Stimulated activated naive CD4-positive, alpha-beta T cell (primary cell): ENCODE measurements around the gene USP5.
"Not testable (repeated sequence)": the region's sequence is repeated elsewhere in the genome, so short reads cannot be mapped to it uniquely, and the experiment has no call there.

Source experiments
- DNase-seq, 6 experiments: peaks; one replicate each; lab custom pipeline; 2025; lab: John Stamatoyannopoulos, UW

USP5 gene

DNA sequence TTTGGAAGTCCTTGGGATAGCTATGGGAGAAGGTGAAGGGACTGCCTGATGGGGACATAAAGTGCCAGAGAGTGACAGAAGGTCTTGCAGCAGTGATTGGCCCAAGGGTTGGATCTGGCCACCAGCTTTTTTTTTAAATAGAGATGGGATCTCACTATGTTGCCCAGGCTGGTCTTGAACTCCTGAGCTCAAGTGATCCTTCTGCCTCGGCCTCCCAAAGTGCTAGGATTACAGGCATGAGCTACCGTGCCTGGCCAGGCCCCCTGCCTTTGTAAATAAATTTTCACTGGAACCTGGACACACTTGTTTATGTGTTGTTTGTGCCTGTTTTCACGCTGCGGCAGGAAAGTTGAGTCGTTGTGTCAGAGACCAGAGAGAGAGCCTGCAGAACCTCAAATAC lies 13.4 kb downstream of the USP5 start:
- not testable (repeated sequence) for DNase-seq

DNA sequence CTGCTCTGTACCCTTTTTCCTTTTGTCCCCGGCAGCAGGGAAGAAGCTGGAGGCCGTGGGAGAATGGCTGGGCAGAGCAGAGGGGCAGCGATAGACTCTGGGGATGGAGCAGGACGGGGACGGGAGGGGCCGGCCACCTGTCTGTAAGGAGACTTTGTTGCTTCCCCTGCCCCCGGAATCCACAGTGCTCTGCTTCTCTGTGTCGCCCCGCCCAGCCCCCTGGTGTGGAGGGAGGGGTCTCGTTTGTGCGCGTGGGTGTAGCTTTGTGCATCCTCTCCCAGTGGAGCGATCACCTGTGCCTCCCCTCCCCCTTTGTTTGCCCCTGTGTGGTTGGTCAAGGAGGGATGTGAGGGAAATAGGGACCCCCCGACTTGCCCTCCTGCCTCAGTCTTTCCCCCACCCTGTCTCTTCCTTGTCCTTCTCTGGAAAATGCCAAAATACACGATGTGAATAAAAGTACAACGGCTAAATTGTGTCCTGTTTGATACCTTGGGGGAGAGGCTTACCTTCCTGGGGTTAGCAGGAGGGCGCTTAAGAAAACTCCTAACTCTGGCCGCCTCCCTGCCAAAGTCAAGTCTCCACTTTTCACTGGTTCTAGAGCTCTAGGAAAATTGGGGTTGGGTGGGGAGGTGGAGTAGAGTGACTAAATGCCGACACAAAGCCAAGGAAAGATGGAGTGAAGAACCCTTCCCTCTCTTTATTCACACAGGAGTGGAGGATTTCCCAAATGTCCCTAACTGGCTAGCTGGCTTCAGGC lies 14.4 kb downstream of the USP5 start:
- no peak for DNase-seq

DNA sequence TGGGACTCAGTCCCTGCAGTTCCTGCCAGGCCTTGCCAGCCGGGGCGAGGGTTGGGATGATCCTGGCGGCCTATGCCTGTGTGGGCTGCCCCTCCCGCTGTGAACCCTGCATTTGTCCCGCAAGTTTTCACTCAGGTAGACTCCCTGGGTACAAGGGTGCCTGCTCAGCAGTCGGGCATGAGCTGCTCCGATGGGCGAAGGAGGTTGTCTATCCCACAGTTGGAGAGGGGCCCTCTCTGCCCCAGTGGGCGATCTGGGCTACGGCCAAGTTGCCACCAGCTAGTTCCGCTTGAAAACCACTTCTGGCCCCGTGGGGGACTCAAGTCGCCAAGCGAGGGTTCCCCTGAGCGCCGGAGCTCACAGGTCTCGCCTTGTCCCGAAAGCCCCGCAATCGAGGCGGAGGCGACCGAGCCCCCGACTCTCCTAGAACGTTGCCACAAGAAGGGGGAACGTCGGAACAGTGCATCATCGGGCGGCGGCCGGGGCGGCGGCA lies 15.0 kb downstream of the USP5 start:
- peak in 1 of 6 experiments; percentile 63 for DNase-seq

DNA sequence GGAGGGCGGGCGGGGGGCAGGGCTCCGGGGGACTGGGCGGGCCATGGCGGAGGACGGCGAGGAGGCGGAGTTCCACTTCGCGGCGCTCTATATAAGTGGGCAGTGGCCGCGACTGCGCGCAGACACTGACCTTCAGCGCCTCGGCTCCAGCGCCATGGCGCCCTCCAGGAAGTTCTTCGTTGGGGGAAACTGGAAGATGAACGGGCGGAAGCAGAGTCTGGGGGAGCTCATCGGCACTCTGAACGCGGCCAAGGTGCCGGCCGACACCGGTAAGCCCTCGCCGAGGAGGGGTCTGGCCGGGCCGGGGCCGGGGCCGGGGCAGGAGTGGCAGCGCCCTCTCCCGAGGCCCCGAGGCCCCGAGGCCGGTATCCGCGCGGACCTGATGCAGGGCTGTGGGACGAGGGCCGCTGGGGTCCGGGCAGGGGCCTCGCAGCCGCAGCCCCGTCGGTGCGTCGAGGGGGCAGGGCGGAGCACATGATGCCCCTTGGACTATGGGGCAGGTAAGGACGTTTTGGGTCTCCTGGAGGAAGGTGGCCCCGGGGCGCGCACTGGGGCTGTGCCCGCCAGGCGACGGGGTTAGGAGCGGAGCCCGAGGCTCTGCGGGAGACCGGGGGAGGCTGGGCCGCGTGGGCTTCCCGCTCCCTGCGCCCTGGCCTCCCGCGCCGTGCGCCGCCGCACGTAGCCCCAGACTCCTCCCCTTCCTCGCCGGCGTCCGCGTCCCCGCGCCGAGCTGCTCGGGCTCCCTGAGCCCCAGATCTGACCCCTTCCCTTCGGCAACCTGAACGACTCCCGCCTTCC lies 15.7 kb downstream of the USP5 start, which contains the start of gene TPI1:
TSS of gene TPI1 (plus strand) at position 119 of the 798 bp plus-strand sequence. CDS start at position 155, 36 bp downstream.
- DNase-seq, result peak; percentile 34 to 76 (median 69)

DNA sequence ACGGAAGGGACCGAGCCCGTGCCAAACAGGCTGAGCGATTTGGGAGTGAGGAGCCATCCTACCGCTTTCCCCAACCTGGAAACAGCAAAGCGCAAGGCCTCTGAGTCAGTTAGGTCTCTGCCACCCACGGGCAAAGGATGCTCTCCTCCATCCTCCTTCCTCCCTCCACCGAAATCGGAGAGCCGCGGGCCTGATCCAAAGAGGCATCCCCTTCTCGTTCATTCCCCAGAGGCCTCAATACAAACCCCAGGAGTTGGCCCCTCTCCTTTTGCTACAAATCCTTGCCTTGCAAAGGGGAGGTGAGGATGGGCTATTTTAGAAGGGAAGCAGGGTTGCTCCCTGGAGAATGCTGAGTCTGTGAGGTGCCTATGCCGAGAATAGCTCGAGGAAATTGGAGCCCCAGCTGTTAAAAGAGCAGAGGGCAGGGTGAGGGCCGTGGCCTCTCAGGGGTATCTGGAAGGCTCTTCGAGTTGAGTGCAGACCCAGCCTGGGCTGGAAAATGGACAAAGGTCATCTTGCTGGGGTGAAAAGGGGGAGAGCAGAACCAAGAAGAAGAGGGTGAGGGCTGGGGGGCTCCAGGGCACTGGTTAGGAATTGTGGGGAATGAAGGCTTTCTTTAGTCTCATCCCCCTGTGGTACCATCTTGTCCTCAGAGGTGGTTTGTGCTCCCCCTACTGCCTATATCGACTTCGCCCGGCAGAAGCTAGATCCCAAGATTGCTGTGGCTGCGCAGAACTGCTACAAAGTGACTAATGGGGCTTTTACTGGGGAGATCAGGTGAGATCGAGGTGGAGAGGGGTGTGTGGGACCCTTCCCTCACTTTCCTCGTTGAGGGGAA lies 16.5 kb downstream of the USP5 start:
- DNase-seq, result peak in 1 of 6 experiments; percentile 71

DNA sequence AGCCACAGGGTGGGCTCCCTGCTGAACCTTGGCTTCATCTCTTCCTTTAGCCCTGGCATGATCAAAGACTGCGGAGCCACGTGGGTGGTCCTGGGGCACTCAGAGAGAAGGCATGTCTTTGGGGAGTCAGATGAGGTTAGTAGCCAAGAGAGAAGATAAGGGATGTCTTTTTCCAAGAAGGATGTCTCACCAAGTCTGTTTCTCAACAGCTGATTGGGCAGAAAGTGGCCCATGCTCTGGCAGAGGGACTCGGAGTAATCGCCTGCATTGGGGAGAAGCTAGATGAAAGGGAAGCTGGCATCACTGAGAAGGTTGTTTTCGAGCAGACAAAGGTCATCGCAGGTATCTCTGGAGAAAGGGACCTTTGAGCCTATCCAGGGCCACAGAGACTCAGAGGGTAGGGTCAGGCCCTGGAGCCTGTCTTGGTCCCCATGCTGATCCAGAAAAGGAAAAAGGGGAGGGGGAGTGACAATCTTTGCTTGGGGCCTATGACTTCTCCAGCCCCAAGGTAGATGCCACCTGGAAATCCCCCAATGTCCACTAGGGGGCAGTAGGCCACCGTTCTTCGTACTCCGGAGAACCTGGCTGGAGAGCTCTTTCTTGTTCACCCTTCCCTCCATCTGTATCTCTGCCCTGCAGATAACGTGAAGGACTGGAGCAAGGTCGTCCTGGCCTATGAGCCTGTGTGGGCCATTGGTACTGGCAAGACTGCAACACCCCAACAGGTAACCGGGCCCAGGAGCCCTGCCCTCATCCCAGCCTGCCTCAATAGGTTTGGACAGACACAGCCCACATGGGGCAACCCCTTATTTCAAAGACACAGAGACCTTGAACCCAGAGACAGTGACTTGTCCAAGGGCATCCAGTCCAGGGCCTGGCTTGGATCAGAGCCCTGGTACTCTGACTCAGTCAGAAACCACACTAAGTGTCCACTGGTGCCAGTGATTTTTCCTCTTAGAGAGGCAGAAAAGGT lies 17.4 kb downstream of the USP5 start:
- DNase-seq, result peak; percentile 64 to 89 (median 78)

DNA sequence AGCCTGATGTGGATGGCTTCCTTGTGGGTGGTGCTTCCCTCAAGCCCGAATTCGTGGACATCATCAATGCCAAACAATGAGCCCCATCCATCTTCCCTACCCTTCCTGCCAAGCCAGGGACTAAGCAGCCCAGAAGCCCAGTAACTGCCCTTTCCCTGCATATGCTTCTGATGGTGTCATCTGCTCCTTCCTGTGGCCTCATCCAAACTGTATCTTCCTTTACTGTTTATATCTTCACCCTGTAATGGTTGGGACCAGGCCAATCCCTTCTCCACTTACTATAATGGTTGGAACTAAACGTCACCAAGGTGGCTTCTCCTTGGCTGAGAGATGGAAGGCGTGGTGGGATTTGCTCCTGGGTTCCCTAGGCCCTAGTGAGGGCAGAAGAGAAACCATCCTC lies 18.4 kb downstream of the USP5 start:
- DNase-seq, result not testable (repeated sequence)

DNA sequence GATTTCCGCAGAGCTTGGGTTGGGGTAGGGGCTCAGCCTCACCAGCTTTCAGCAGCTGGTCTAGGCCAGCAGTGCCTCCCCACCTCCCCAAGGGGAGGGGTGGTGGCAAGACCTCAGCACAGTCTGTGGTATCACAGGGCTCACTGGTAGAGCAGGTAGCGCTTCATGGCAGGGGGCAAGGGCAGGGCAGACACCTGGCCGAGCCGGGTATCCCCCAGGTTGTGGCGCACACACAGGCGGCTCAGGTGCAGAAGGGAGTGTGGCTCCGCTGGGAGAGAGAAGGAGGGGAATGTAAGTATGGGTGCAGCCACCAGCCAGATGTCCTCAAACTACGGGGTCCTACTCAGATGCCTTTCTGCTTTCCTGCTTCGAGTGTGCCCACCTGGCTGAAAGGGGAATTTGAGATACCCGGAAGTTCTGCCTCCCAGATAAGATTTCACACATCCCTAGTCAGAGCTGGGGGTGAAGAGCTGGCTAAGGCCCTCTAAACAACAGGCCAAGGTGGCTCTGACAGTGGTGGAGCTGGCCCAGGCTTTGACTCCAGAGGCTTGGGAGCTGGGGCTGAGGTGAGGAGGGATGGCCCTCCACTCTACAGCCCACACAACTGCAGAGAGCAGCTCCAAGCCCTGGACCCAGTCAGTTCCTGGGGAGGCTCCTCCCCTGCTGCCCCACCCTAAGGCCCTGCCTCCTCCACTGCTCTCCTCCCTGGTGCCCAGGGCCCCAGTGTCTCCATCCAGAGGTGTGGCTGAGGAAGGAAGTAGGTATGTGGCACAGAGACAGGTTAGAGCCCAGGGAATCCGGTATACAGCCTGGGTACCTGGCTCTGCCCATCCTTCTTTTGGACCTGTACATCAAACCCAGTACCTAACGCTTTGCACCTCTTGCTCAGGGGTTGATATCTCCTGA lies 19.4 kb downstream of the USP5 start:
- DNase-seq, result peak in 1 of 6 experiments; percentile 16

DNA sequence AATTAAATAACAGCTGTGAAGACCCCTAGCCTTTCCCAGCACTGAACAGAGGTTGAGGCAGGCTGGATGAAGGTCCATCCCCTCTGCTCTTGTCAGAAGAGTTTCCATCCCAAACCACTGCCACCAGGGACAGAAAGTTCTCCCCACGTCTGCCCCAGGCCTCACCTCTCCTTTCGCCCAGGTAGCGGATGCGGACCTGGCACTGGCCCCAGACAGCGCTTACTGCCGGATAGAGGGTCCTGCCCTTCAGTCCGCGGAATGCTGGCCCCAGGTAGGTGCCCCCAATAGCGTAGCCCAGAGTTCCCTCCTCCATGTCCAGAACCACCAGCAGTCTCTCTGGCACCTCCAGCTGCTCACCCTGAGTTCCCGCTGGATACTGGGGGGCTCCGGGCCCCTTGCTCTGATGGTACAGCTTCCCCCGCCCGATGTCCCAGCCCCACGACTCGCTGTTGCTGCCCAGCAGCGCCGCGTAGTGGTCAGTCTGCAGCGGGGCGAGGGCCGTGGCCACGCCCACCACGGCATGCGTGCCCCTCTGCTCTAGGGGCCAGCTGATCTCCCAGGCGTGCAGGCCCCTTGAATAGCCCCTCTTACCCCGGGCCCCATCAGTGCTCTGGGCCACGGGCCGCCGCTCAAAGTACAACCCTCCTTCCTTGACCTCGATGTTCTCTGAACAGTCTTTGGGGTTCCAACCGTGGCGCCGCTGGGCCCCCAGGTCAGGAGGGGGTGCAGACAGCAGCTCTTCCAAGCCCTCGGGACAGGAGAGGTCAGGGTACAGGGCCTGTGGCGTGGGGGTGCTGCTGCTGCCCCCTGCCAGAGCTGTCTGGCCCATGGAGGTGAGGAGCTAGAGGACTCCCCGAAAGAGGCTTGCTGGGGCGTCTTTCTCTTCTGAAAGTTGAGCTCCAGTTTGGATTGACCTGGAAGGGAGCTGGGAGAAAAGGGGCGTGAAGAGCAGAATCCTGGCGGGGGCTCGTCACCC lies 20.4 kb downstream of the USP5 start:
- peak; percentile 51 to 83 (median 76) for DNase-seq

DNA sequence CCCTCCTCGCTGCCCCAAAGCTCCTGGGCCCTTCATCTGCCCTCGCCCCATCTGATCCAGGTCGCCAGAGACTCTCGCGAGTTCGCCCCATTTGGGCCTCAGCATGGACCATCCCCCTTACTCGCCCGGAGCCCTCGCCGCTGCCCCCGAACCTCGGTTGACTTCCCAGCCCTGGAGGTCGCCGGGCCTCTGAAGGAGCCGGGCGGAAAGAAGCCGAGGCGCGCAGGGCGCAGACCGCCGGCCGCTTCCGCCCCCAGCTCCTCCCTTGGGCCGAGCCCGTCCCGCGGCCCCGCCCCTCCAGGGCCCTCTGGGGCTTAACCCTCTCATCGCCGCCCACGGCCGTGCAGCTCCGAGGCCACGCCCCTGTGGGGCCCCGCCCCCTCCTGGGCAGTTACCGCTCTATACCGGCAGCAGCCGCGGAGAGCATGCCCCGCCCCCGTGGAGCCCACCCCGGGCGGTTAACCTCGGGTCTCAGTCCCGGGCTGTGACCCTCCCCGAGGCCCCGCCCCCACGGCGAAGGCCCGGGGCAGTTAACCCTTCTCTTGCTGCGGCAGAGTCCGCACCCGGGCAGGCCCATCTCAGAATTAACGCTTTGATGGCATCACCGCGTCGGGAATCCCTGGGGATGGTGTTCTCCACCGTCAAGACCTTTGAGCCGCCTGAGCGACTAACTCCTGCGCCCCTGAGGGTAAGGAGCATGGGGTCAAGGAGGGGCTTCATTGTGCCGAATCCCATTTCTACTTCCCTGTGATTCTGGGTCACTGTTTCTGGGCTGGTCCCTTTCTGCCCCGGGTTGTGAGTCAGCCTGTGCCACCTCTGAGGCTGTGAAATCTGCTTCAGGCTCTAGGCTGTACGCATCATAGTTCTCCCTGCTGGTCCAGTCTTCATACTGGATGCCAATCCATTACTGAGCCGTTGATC lies 21.4 kb downstream of the USP5 start, which contains the start of gene SPSB2:
TSS of gene SPSB2 (minus strand) at position 210 of the 921 bp plus-strand sequence. CDS start 402 bp downstream, outside the sequence.
- peak; percentile 93 to 97 (median 96) for DNase-seq

DNA sequence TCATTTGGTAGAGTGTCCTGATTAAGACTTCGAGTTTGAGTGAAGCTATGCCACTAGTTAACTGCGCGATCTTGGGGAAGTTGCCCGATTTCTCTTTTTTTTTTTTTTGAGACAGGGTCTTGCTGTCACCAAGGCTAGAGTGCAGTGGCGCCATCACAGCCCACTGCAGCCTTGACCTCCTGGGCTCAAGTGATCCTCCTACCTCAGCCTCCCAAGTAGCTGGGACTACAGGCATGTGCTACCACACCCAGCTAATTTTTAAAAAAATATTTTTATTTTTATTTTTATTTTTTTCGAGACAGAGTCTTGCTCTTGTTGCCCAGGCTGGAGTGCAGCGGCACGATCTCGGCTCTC lies 22.0 kb downstream of the USP5 start:
- DNase-seq, result not testable (repeated sequence)

DNA sequence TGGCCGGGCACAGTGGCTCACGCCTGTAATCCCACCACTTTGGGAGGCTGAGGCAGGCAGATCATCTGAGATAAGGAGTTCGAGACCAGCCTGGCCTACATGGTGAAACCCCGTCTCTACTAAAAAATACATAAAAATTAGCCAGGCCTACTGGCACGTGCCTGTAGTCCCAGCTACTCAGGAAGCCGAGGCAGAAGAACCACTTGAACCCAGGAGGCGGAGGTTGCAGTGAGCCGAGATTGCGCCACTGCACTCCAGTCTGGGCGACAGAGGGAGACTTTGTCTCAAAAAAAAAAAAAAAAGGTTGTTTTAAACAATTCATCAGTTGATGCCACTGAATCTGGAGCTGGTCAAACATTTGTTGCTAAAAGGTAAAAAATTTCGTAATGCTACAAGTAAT lies 27.9 kb downstream of the USP5 start:
- DNase-seq, result not testable (repeated sequence)

DNA sequence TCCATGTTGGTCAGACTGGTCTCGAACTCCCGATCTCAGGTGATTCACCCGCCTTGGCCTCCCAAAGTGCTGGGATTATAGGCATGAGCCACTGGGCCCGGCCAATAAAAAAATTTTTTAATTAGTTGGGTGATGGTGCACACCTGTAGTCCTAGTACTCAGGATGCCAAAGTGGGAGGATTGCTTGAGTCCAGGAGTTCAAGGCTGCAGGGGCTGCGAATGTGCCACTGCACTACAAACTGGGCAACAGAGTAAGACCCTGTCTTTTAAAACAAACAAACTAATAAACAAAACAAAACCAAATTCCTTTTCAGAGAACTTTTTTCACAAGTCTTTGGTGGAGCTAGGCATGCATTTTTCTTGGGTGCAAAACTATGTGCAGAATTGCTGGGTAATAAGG lies 31.3 kb downstream of the USP5 start:
- DNase-seq, result no peak

DNA sequence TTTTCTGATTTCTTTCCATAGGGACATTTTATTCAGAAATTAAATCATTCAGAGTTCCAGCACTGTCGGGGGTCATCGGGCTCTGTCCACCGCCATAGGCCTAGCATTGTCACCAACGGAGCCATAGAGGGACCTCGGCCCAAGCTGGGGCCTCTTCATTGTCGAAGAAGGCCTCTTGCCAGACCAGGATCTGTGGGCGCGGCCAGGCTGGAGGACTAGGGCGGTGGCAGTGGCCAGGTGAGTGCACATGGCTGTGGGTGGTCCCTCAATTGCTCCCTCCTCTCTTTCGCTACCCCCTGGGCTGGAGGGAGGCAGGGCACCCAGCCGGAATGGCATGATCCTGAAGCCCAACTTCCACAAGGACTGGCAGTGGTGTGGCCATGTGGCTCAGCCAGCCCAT lies 31.7 kb downstream of the USP5 start:
- no peak for DNase-seq

DNA sequence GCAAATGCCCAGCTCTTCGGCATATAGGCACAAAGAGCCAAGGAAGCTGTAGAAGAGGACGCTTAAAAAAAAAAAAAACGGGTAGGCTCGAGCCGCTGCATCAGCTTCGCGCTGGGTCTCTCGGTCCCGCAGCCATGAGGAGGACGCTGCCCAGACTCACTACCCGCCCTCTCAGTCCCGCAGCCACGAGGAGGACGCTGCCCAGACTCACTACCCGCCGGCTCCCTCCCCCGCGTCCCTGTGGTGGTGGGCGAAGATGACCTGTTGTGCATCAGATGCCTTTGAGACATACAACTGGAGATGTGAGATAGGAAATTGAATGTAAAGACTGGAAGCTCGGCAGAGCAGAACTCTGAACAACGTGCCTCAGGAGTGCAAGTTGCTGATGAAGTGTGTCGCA lies 32.6 kb downstream of the USP5 start:
- DNase-seq, result no peak

DNA sequence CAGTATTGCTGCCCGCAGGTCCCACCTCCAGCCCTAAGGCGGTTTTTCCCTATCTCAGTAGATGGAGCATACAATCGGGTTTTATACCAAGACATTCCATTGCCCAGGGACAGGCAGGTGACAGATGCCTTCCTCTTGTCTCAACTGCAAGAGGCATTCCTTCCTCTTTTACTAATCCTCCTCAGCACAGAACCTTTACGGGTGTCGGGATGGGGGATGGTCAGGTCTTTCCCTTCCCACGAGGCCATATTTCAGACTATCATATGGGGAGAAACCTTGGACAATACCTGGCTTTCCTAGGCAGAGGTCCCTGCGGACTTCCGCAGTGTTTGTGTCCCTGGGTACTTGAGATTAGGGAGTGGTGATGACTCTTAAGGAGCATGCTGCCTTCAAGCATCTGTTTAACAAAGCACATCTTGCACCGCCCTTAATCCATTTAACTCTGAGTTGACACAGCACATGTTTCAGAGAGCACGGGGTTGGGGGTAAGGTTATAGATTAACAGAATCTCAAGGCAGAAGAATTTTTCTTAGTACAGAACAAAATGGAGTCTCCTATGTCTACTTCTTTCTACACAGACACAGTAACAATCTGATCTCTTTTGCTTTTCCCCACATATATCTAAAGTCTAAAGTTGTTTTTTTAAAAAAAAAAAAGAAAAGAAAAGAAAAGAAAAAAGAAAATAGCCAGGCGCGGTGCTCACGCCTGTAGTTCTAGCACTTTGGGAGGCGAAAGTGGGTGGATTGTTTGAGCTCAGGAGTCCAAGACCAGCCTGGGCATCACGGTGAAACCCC lies 34.5 kb downstream of the USP5 start:
- not testable (repeated sequence) for DNase-seq
